ENCODE results near the gene FSTL5. TPM values are rescaled to one million over a fixed set of nuclear protein-coding genes. Genes with fewer than 3 reads are reported as not detected.
"Not testable (repeated sequence)": the region's sequence is repeated elsewhere in the genome, so short reads cannot be mapped to it uniquely, and the experiment has no call there.

The FSTL5 gene
- total RNA-seq, 3 donors from 2014 or later (not counting 1 experiment from before 2014, with no cell fraction given): not detected

DNA sequence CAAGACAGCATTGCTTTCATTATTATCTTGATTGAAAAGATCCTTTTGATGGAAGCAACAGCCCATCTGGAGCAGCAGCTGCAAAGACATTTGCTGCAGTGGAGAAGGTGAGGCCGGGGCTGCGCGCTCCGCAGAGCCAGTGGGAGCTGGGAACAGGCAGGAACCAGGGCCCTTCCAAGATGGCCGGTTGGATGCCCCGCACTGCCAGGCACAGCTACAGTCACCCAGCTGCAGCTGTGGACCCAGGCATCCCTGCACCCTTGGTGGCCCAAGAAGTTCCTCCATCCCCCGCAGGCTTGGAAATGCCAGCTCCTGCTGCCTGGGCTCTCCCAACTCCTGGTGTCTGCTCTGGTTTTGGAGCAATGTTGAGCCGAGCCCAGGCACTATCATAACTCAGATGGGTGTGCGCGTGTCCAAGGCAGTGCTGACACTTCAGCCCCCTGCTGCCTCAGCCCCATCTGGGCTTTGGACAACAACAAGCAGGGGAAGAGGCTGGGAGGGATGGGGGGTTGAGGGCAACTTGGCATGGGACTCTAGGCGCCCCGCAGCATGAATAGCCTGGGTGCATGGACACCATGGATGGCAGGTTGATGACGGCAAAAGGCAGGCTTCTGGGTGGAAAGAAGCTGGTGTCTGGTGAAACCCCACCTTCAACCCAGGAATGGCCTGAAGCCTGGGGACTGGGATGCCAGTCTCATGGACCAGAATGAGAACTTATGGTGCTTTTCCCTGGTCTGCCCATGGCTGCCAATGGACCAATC is 371.8 kb downstream of the FSTL5 start:
- H3K9me3 Mint-ChIP-seq: peaks cover 3 to 7% of the 10 kb centered on the region in 2 donors

GRCh38 chr4:161767116-161767515 is 396.7 kb downstream of the FSTL5 start:
- H3K9me3 ChIP-seq (ENCODE audit: control insufficient read depth, insufficient read depth, low read length): no peaks in the 10 kb centered on the region
- ATAC-seq (no peak), DNase-seq (no peak)
- H3K9me3 Mint-ChIP-seq: peaks cover 14 to 18% of the 10 kb centered on the region in 2 donors
- H3K4me1 ChIP-seq (ENCODE audit: control insufficient read depth, insufficient read depth, low read length): no peaks in the 10 kb centered on the region
- peaks cover 21% of the 10 kb centered on the region for H3K36me3 Mint-ChIP-seq
- H3K4me1 Mint-ChIP-seq: no peaks in the 10 kb centered on the region
- TF ChIP-seq CTCF (IDR thresholded peaks at IDR 0.05): no peak
- no peak overlapping the region for H3K4me3 ChIP-seq (ENCODE audit: low read length)
- no peak overlapping the region for H3K27ac Mint-ChIP-seq
- H3K4me3 Mint-ChIP-seq: no peak overlapping the region
- H3K27ac ChIP-seq (ENCODE audit: low read length): no peak overlapping the region
- no peaks in the 10 kb centered on the region for H3K36me3 ChIP-seq (ENCODE audit: control insufficient read depth, insufficient read depth, low read length)
- intact Hi-C loops (cut with micrococcal nuclease): no loop called here
- no peaks in the 10 kb centered on the region for H3K27me3 ChIP-seq (ENCODE audit: control insufficient read depth, insufficient read depth, low read length)
- no peaks in the 10 kb centered on the region for H3K27me3 Mint-ChIP-seq (ENCODE audit: low read depth in 2 of 2)
- WGBS (ENCODE audit: insufficient coverage): 80% methylated on average over 5 of the region's 5 CpGs

More for the DNA sequence above, 371.8 kb downstream of the FSTL5 start:
- no peaks in the 10 kb centered on the region for H3K27me3 Mint-ChIP-seq (ENCODE audit: low read depth in 2 of 2)
- H3K4me3 Mint-ChIP-seq: no peak overlapping the region
- H3K4me1 Mint-ChIP-seq: no peaks in the 10 kb centered on the region
- no peak overlapping the region for H3K4me3 ChIP-seq (ENCODE audit: low read length)
- H3K27ac Mint-ChIP-seq: no peak overlapping the region
- H3K27ac ChIP-seq (ENCODE audit: low read length): no peak overlapping the region
- H3K36me3 Mint-ChIP-seq: no peaks in the 10 kb centered on the region
- DNase-seq (no peak), ATAC-seq (no peak)
- 85% methylated on average over 13 of the region's 13 CpGs for WGBS (ENCODE audit: insufficient coverage)
- intact Hi-C loops (cut with micrococcal nuclease): no loop called here
- H3K4me1 ChIP-seq (ENCODE audit: control insufficient read depth, insufficient read depth, low read length): no peaks in the 10 kb centered on the region
- no peak for TF ChIP-seq CTCF (IDR thresholded peaks at IDR 0.05)
- H3K9me3 ChIP-seq (ENCODE audit: control insufficient read depth, insufficient read depth, low read length): peaks cover 9% of the 10 kb centered on the region
- H3K27me3 ChIP-seq (ENCODE audit: control insufficient read depth, insufficient read depth, low read length): no peaks in the 10 kb centered on the region
- H3K36me3 ChIP-seq (ENCODE audit: control insufficient read depth, insufficient read depth, low read length): no peaks in the 10 kb centered on the region

DNA sequence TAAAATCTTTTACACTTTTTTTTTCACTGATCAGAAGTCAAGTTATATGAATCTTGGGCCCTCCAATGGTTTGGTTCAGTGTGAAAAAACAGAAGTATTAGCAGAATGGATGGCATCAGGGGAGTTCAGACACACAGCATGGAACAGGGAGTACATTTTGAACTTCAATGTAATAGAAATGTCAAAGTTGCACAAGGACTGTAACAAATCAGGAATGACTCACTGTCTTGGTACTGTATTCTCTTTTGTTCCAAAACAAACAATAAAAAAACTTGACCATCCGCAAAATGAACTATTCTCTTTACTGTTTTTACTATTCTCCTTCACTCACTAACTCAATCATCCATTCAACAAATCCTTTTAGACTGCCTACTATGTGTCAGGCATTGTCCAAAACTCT is 401.0 kb downstream of the FSTL5 start:
- Mint-ChIP-seq H3K9me3 (peaks cover 15 to 17% of the 10 kb centered on the region in 2 donors), H3K36me3 (peaks cover 13% of the 10 kb centered on the region), H3K27me3 (ENCODE audit: low read depth in 2 of 2) (no peaks in the 10 kb centered on the region), H3K4me3 (no peak overlapping the region), H3K27ac (no peak overlapping the region), H3K4me1 (no peaks in the 10 kb centered on the region)
- H3K9me3 ChIP-seq (ENCODE audit: control insufficient read depth, insufficient read depth, low read length): peaks cover 3% of the 10 kb centered on the region
- DNase-seq (no peak), ATAC-seq (no peak)
- no peaks in the 10 kb centered on the region for H3K4me1 ChIP-seq (ENCODE audit: control insufficient read depth, insufficient read depth, low read length)
- WGBS (ENCODE audit: insufficient coverage): 100% methylated on average over 1 of the region's 1 CpG
- no peaks in the 10 kb centered on the region for H3K27me3 ChIP-seq (ENCODE audit: control insufficient read depth, insufficient read depth, low read length)
- H3K36me3 ChIP-seq (ENCODE audit: control insufficient read depth, insufficient read depth, low read length): no peaks in the 10 kb centered on the region
- no peak overlapping the region for H3K27ac ChIP-seq (ENCODE audit: low read length)
- no peak for TF ChIP-seq CTCF (IDR thresholded peaks at IDR 0.05)
- no peak overlapping the region for H3K4me3 ChIP-seq (ENCODE audit: low read length)
- intact Hi-C loops (cut with micrococcal nuclease): no loop called here

DNA sequence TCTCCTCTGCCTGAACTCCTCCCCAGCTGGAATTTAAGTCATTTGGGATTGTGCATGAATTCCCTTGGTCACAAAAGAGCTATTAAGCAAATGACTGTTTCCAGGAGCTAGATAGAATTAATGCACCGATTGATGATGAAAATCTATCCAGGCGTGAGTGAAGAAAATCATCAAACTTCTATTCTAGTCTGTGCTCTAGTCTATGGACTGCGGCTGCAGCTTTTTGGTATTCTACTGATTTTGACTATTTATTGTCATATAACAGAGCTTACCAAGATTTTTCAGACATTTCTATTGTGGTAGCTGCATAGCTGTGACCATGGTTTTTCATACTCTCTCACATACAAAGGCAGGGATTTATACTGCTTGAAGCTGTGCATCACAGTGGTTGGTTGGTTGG is 403.8 kb downstream of the FSTL5 start:
- Histone ChIP-seq H3K4me3 (ENCODE audit: low read length) (no peak overlapping the region), H3K4me1 (ENCODE audit: control insufficient read depth, insufficient read depth, low read length) (no peaks in the 10 kb centered on the region), H3K9me3 (ENCODE audit: control insufficient read depth, insufficient read depth, low read length) (peaks cover 3% of the 10 kb centered on the region), H3K27ac (ENCODE audit: low read length) (no peak overlapping the region), H3K36me3 (ENCODE audit: control insufficient read depth, insufficient read depth, low read length) (no peaks in the 10 kb centered on the region), H3K27me3 (ENCODE audit: control insufficient read depth, insufficient read depth, low read length) (no peaks in the 10 kb centered on the region)
- ATAC-seq (no peak), DNase-seq (no peak)
- no peaks in the 10 kb centered on the region for H3K36me3 Mint-ChIP-seq
- intact Hi-C loops (cut with micrococcal nuclease): no loop called here
- no peak overlapping the region for H3K4me3 Mint-ChIP-seq
- peaks cover 11 to 15% of the 10 kb centered on the region in 2 donors for H3K9me3 Mint-ChIP-seq
- no peak overlapping the region for H3K27ac Mint-ChIP-seq
- TF ChIP-seq CTCF (IDR thresholded peaks at IDR 0.05): no peak
- no peaks in the 10 kb centered on the region for H3K4me1 Mint-ChIP-seq
- WGBS (ENCODE audit: insufficient coverage): 98% methylated on average over 3 of the region's 3 CpGs
- H3K27me3 Mint-ChIP-seq (ENCODE audit: low read depth in 2 of 2): no peaks in the 10 kb centered on the region

- H3K4me1 ChIP-seq (ENCODE audit: control insufficient read depth, insufficient read depth, low read length); H3K4me1 Mint-ChIP-seq; H3K27ac ChIP-seq (ENCODE audit: low read length); H3K27me3 Mint-ChIP-seq (ENCODE audit: low read depth in 2 of 2); H3K4me3 Mint-ChIP-seq; H3K36me3 Mint-ChIP-seq; H3K27ac Mint-ChIP-seq; ATAC-seq; H3K9me3 ChIP-seq (ENCODE audit: control insufficient read depth, insufficient read depth, low read length); H3K4me3 ChIP-seq (ENCODE audit: low read length); H3K36me3 ChIP-seq (ENCODE audit: control insufficient read depth, insufficient read depth, low read length); intact Hi-C loops (cut with micrococcal nuclease); H3K27me3 ChIP-seq (ENCODE audit: control insufficient read depth, insufficient read depth, low read length); DNase-seq: not testable (repeated sequence)
- 95% methylated on average over 7 of the region's 9 CpGs for WGBS (ENCODE audit: insufficient coverage)
- peaks cover 7 to 11% of the 10 kb centered on the region in 2 donors for H3K9me3 Mint-ChIP-seq
Observed at GRCh38 chr4:161758412-161758811, 405.4 kb downstream of the FSTL5 start.
